ENCODE results near the gene FARSA. TPM values are rescaled to one million over a fixed set of nuclear protein-coding genes. Genes with fewer than 3 reads are reported as not detected.

Gene FARSA
- total RNA-seq, 4 donors from 2014 or later = 31.1 to 61.1 (median 38.2) TPM

DNA sequence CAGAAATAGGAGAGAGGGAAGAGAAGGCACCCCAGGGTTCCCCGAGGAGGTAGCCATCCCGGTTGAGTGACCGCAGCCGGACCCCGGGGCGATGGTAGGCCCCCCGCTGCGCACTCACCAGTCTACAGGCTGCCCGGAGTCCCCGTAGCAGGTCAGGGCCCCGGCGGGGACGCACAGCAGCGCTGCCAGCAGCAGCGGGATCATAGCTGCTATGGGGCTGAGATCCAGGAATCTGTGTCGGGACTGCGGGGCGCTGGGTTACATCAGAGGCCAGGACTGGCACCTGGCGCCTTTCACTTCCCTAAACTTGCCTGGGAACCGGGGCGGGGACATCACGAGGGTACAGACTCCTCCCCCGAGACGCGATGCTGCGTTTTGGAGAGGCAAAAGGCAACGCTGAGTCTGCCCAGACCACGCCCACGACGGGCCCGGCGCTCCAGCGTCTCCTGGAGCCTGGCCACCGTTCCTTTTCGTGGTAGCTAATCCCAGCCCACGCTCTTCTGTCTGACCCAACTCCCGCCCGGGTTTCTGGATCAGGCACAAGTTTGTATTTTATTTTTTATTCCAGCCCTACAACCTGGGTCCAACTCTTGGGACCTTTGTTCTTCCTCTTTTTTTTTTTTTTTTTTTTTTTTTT, 52.2 kb downstream of the FARSA start, which contains the start of gene DNASE2:
Gene DNASE2 (minus strand): TSS at position 278 of the 637 bp plus-strand sequence. CDS start 74 bp downstream, at position 204.
- DNase-seq (ENCODE audit: low spot score) (peak; percentile 79), ATAC-seq (ENCODE audit: low FRiP score) (peak; percentile 94)
- TF ChIP-seq CTCF (IDR thresholded peaks at IDR 0.05) = no peak

DNA sequence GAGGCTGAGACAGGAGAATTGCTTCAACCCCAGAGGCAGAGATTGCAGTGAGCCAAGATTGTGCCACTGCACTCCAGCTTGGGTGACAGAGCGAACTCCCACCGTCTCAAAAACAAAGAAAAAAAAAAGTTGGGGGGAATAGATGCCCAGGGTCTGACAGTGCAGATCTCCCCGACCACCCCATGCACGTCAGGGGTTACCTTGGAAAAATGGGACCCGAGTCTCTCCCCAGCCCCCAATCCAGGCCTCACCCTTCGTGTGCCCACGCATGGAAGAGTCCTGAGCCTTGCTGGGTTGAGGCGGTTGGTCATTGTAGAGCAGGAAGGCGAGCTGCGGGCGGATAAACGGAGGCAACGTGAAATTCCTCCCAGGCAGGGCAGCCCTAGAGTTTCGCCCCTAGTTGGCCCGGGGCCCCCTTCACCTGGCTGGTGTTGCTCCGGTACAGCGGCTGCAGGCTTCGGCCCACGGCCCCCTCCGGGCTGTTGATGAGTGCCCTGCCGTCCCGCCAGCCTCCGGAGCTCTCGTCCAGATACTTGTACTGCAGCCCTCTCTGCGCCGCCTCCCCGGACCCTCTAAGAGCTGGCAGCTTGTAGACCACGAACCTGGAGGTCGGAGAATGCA, 52.9 kb downstream of the FARSA start:
- no peak for DNase-seq (ENCODE audit: low spot score)
- peak; percentile 21 for ATAC-seq (ENCODE audit: low FRiP score)

DNA sequence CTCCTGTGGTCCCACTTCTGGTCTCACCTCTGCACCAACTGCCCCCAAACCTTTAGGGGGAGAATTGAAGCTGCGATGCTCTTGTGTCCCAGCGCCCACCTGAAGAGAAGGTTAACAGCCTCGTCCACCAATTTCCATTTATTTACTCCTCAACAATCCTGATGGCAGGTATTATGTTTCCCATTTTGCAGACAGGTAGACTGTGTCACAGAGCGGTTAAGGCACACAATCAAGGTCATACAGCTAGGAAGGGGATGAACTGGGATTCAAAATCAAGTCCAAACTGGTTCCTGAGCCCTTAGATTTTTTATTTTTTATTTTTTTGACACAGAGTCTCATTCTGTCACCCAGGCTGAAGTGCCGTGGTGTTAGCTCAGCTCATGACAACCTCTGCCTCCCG, 58.4 kb downstream of the FARSA start:
- TF ChIP-seq CTCF (IDR thresholded peaks at IDR 0.05) = no peak
- DNase-seq (ENCODE audit: low spot score) = no peak

More for the DNA sequence above, 52.9 kb downstream of the FARSA start:
- no peak for TF ChIP-seq CTCF (IDR thresholded peaks at IDR 0.05)

GRCh38 chr19:12873891-12874745, 59.4 kb downstream of the FARSA start:
- no peak for TF ChIP-seq CTCF (IDR thresholded peaks at IDR 0.05)
- DNase-seq (ENCODE audit: low spot score) (no peak), ATAC-seq (ENCODE audit: low FRiP score) (no peak)

More for the DNA sequence above, 58.4 kb downstream of the FARSA start:
- ATAC-seq (ENCODE audit: low FRiP score) = no peak

GRCh38 chr19:12872941-12873890, 60.3 kb downstream of the FARSA start:
- ATAC-seq (ENCODE audit: low FRiP score) (peak; percentile 67), DNase-seq (ENCODE audit: low spot score) (peak; percentile 34)
- TF ChIP-seq CTCF (IDR thresholded peaks at IDR 0.05) = no peak

Small RNAs within 50 kb of the gene (small RNA-seq; reads per million reads assigned to genes)
- gene MIR5695 = not detected
- gene MIR6515 = not detected

Other genes with a start within 250 kb of the FARSA start
- not detected for gene GNG14, start 245.7 kb downstream of the FARSA start, total RNA-seq
- gene FBXW9, start 237.1 kb downstream of the FARSA start, total RNA-seq = 1 to 10 TPM; 3.2 to 5.6 (median 4.4) TPM
- gene TNPO2, start 209.8 kb downstream of the FARSA start, total RNA-seq = 10 to 100 TPM; 44.8 to 95.4 (median 55.8) TPM
- gene TRIR, start 199.0 kb downstream of the FARSA start, total RNA-seq = 100 to 1,000 TPM; 309 to 348 (median 323) TPM
- gene GET3, start 196.2 kb downstream of the FARSA start, total RNA-seq = 10 to 100 TPM; 36.6 to 55.4 (median 48.9) TPM
- gene BEST2, start 181.9 kb downstream of the FARSA start, total RNA-seq = not detected
- gene HOOK2, start 158.2 kb downstream of the FARSA start, total RNA-seq = 10 to 100 TPM; 26.9 to 71.3 (median 56.3) TPM
- 1,000 to 10,000 TPM in 2 of 4 donors, 100 to 1,000 TPM in 2; 852 to 2,498 (median 1,079) TPM for gene JUNB, start 142.2 kb downstream of the FARSA start, total RNA-seq
- 100 to 1,000 TPM; 165 to 320 (median 219) TPM for gene PRDX2, start 131.9 kb downstream of the FARSA start, total RNA-seq
- gene THSD8, start 131.6 kb downstream of the FARSA start, total RNA-seq = not detected
- gene RNASEH2A, start 127.1 kb downstream of the FARSA start, total RNA-seq = 10 to 100 TPM in 1 of 4 donors, 1 to 10 TPM in 3; 2.8 to 10.4 (median 5.9) TPM
- gene RTBDN, start 99.1 kb downstream of the FARSA start, total RNA-seq = not detected
- gene MAST1, start 95.2 kb downstream of the FARSA start, total RNA-seq = not detected
- 10 to 100 TPM; 24.6 to 36.9 (median 28.4) TPM for gene DNASE2, start 52.3 kb downstream of the FARSA start, total RNA-seq
- gene KLF1, start 46.5 kb downstream of the FARSA start, total RNA-seq = under 1 TPM in 1 of 4 donors, not detected in 3; 0.69 TPM
- gene GCDH, start 42.6 kb downstream of the FARSA start, total RNA-seq = 10 to 100 TPM; 36.1 to 51.4 (median 45.2) TPM
- gene SYCE2, start 14.4 kb downstream of the FARSA start, total RNA-seq = not detected
- 100 to 1,000 TPM; 349 to 570 (median 439) TPM for gene CALR, start 4.9 kb upstream of the FARSA start, total RNA-seq
- 100 to 1,000 TPM in 1 of 4 donors, 10 to 100 TPM in 3; 65.6 to 119 (median 91.1) TPM for gene RAD23A, start 12.2 kb upstream of the FARSA start, total RNA-seq
- 10 to 100 TPM; 27.2 to 37.7 (median 32.8) TPM for gene GADD45GIP1, start 23.5 kb upstream of the FARSA start, total RNA-seq
- under 1 TPM in 1 of 4 donors, not detected in 3; 0.56 TPM for gene DAND5, start 35.9 kb upstream of the FARSA start, total RNA-seq
- gene NFIX, start 61.8 kb upstream of the FARSA start, total RNA-seq = 10 to 100 TPM; 39.5 to 53.1 (median 43.0) TPM
- 10 to 100 TPM in 3 of 4 donors, 1 to 10 TPM in 1; 5.5 to 29.9 (median 20.5) TPM for gene LYL1, start 169.1 kb upstream of the FARSA start, total RNA-seq
- gene TRMT1, start 183.0 kb upstream of the FARSA start, total RNA-seq = 10 to 100 TPM; 27.0 to 70.5 (median 39.2) TPM
- gene NACC1, start 184.6 kb upstream of the FARSA start, total RNA-seq = 10 to 100 TPM; 12.0 to 44.7 (median 23.0) TPM
- gene STX10, start 216.7 kb upstream of the FARSA start, total RNA-seq = 10 to 100 TPM; 41.0 to 97.6 (median 53.9) TPM
- 100 to 1,000 TPM; 110 to 253 (median 210) TPM for gene IER2, start 216.7 kb upstream of the FARSA start, total RNA-seq